ENCODE results near the gene RASGRF2.

DNA sequence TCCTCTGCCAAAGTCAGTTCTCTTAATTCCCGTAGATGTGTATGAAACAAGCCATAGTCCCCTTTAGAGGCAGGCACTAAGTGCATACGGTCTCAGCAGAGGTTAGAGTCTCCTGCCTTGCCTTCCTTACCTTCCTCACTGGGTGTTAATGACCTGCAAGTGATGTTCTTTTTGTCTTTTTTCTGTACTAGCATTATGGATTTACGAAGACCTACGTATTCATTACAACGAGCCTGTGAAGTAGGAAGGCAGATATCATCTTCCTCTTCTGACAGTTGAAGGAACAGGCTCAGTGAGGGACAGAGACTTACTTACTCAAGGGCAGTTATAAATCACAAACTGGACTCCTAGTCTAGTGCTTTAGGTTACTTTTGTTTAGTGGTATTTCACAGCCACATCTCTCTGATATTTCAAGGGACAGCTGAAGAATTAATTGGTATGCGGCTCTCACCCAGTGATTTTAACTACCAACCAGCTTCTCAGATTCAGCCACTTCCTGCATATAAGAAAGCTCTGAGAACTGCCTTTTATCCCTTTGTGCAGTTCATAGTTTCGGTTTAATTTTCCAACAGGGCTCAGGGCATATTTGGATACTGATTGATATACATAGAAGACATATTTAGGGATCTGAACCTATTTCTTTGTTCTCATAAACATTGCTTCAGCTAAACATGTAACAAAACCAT lies 187.9 kb downstream of the RASGRF2 start:
- TF ChIP-seq POLR2AphosphoS5 (IDR thresholded peaks at IDR 0.05), result no peak
- TF ChIP-seq POLR2A (IDR thresholded peaks at IDR 0.05), result no peak

Data from transverse colon (tissue), 3 donors.